Measurements from ENCODE around the gene MGLL. TPM values are rescaled to one million over a fixed set of nuclear protein-coding genes. Genes with fewer than 3 reads are reported as not detected.

MGLL gene
- total RNA-seq, 3 donors from 2014 or later = 212 to 515 (median 221) TPM

- no peak for DNase-seq
- H3K4me3 ChIP-seq = no peak overlapping the region
- H3K9me3 ChIP-seq = no peaks in the 10 kb centered on the region
- H3K36me3 ChIP-seq (ENCODE audit: low read depth) = no peaks in the 10 kb centered on the region
- no peaks in the 10 kb centered on the region for H3K4me1 ChIP-seq (ENCODE audit: low read depth)
- ATAC-seq = no peak
- intact Hi-C loops (cut with DNase I, micrococcal nuclease) = no loop called here
- TF ChIP-seq, protein P1, sequence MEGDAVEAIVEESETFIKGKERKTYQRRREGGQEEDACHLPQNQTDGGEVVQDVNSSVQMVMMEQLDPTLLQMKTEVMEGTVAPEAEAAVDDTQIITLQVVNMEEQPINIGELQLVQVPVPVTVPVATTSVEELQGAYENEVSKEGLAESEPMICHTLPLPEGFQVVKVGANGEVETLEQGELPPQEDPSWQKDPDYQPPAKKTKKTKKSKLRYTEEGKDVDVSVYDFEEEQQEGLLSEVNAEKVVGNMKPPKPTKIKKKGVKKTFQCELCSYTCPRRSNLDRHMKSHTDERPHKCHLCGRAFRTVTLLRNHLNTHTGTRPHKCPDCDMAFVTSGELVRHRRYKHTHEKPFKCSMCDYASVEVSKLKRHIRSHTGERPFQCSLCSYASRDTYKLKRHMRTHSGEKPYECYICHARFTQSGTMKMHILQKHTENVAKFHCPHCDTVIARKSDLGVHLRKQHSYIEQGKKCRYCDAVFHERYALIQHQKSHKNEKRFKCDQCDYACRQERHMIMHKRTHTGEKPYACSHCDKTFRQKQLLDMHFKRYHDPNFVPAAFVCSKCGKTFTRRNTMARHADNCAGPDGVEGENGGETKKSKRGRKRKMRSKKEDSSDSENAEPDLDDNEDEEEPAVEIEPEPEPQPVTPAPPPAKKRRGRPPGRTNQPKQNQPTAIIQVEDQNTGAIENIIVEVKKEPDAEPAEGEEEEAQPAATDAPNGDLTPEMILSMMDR (IDR thresholded peaks at IDR 0.05) = no peak
Observed at GRCh38 chr3:127719369-127719768, 102.9 kb downstream of the MGLL start.

DNA sequence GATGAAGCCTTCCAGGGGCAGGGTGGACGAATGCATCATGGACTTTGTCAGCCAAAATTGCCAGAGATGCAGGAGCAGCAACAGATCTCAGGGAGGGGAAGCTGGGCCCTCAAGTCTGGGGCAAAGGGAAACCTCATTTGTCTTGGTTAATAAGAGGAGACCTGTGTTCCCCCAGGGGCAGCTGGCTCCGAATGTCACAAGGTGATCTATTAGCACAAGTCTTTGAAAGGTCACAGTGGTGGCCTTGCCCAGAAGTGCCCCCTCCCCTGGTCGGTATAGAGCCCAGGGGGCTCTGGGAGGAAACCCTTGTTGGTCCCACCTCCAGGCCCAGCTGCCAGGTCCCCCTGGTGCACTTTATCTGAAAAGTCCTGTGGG, 103.4 kb downstream of the MGLL start:
- no peaks in the 10 kb centered on the region for H3K9me3 ChIP-seq
- no peak for DNase-seq
- ATAC-seq = no peak
- H3K4me1 ChIP-seq (ENCODE audit: low read depth) = no peaks in the 10 kb centered on the region
- TF ChIP-seq, protein P1 (IDR thresholded peaks at IDR 0.05) = no peak
- no peaks in the 10 kb centered on the region for H3K36me3 ChIP-seq (ENCODE audit: low read depth)
- intact Hi-C loops (cut with DNase I, micrococcal nuclease) = no loop called here
- no peak overlapping the region for H3K4me3 ChIP-seq

DNA sequence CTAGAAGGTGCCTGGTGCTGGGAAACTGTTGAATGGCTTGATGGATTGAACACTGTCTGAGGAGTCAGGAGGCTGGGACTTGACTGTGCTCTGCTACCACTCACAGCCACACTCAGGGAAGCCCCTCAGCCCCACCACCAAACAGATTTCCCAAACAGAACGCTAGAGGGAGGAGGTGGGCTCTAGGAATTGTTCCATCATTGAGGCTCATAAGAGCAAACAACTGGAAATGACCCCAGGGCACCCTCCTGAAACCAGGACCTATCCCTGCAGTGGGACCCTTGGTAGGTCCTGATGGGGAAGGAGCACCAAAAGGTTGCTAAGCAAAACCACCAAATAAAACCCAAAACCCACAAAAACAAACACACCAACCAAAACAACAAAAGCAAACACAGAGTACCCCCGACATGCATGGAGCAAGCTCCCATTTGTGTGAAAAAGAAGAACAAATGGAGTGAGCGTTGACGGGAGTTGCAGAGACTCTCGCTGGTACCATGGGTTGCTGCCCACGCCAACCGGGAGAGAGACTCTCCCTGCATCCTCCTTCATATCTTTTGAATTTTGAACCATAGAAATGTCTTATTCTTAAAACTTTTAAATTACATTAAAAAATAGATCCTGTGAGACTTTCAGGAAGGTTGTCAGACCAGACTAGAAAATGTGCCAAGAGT, 103.9 kb downstream of the MGLL start:
- TF ChIP-seq, protein P1 (IDR thresholded peaks at IDR 0.05) = no peak
- Histone ChIP-seq H3K4me3 (no peak overlapping the region), H3K36me3 (ENCODE audit: low read depth) (no peaks in the 10 kb centered on the region), H3K9me3 (no peaks in the 10 kb centered on the region), H3K4me1 (ENCODE audit: low read depth) (no peaks in the 10 kb centered on the region)
- intact Hi-C loops (cut with DNase I, micrococcal nuclease) = no loop called here
- ATAC-seq = no peak
- DNase-seq = no peak

GRCh38 chr3:127717357-127718244, 104.7 kb downstream of the MGLL start:
- TF ChIP-seq, protein P1 (IDR thresholded peaks at IDR 0.05) = no peak
- no peaks in the 10 kb centered on the region for H3K36me3 ChIP-seq (ENCODE audit: low read depth)
- no peaks in the 10 kb centered on the region for H3K9me3 ChIP-seq
- ATAC-seq (no peak), DNase-seq (no peak)
- no peaks in the 10 kb centered on the region for H3K4me1 ChIP-seq (ENCODE audit: low read depth)
- no peak overlapping the region for H3K4me3 ChIP-seq
- intact Hi-C loops (cut with DNase I, micrococcal nuclease) = no loop called here

DNA sequence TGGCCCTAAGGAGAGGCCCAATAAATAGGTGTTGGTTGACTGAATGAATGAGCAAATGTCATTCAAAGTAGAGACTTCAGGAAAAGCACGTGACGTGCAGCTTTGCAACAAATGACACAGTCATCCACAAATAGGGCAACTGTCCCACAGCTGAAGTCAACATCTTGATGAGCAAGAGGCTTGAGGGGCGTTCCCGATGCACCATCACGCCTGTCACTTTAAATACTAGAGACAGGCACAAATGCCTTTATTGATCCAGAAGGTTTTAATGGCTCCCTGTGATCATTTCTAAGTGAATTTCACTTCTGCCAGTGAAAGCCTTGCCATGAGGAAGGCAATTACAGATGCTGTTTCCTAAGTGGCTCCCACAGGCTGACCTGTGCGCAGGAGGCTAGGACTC, 105.9 kb downstream of the MGLL start:
- intact Hi-C loops (cut with DNase I, micrococcal nuclease) = no loop called here

More for the DNA sequence above, 105.9 kb downstream of the MGLL start:
- Histone ChIP-seq H3K4me1 (ENCODE audit: low read depth) (no peaks in the 10 kb centered on the region), H3K36me3 (ENCODE audit: low read depth) (no peaks in the 10 kb centered on the region), H3K4me3 (no peak overlapping the region), H3K9me3 (no peaks in the 10 kb centered on the region)
- DNase-seq (no peak), ATAC-seq (no peak)
- TF ChIP-seq, protein P1 (IDR thresholded peaks at IDR 0.05) = no peak

Measured in mucosa of descending colon (tissue), 3 donors.